ENCODE results near the gene SLC6A5.

DNA sequence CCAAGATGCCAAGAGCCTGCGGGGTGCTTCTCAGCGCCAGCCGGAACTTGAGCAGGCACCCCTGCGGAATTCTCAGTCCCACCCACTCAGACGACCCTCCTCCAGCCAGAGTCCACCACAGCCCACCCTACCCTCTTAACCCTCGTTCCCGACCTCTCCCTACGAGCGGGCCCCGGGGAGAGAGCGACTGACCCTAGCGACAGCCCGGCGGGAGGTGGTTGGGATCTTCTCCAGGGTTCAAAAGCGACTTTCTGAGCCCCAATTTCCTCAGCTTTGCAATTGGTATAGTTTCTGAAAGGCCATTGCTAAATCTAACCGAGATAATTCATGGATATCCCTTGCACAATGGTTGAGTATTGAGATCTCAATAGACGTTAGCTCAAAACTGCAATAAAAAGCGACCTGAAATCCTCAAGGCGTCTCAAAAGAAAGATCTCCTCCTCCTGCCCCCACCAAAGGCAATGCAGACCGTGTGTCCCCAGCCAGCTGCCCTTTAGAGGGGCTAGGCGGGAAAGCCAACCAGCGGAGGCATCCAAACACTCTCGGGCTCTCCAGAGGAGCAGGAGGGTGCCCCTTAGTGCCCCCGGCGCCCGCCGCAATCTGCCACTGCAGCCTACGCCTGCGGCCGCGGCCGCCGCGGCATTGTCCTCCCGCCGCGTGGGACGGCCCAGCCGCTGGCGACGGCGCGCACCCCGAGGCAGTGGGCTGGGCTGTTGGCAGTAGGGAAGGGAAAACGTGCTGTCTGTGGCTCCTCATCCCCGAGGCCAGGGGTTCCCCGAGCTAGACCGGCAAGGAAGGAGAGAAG is 1.5 kb upstream of the SLC6A5 start:
- TF ChIP-seq, protein P1, sequence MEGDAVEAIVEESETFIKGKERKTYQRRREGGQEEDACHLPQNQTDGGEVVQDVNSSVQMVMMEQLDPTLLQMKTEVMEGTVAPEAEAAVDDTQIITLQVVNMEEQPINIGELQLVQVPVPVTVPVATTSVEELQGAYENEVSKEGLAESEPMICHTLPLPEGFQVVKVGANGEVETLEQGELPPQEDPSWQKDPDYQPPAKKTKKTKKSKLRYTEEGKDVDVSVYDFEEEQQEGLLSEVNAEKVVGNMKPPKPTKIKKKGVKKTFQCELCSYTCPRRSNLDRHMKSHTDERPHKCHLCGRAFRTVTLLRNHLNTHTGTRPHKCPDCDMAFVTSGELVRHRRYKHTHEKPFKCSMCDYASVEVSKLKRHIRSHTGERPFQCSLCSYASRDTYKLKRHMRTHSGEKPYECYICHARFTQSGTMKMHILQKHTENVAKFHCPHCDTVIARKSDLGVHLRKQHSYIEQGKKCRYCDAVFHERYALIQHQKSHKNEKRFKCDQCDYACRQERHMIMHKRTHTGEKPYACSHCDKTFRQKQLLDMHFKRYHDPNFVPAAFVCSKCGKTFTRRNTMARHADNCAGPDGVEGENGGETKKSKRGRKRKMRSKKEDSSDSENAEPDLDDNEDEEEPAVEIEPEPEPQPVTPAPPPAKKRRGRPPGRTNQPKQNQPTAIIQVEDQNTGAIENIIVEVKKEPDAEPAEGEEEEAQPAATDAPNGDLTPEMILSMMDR (IDR thresholded peaks at IDR 0.05; ENCODE audit: low read depth, low read length, poor library complexity, severe bottlenecking), result no peak
- TF ChIP-seq EZH2phosphoT487 (IDR thresholded peaks at IDR 0.05; ENCODE audit: borderline replicate concordance, low read length), result no peak
